Lower leg skin (tissue), 3 donors: Measurements from ENCODE around the gene FMR1.

Source experiments
- CTCF ChIP-seq, 3 donors: fragments of 450-650 bp; IDR thresholded peaks; one replicate each; pipeline ENCODE4 v1.5.1; 2016; ENCODE audit warnings: antibody characterized with exemption in 3 of 3, mild to moderate bottlenecking in 3 of 3, moderate library complexity in 2 of 3
- POLR2A ChIP-seq, 2 donors: fragments of 450-650 bp; IDR thresholded peaks; one replicate each; pipeline ENCODE4 v1.6.1; 2016 to 2017; ENCODE audit warnings: antibody characterized with exemption in 2 of 2, mild to moderate bottlenecking in 1 of 2, moderate library complexity in 1 of 2

GRCh38 chrX:147902270-147902669, 9.4 kb upstream of the FMR1 start:
- TF ChIP-seq CTCF (IDR thresholded peaks at IDR 0.05), result no peak
- no peak for TF ChIP-seq POLR2A (IDR thresholded peaks at IDR 0.05)
